Measurements from ENCODE around the gene SLC9A3.

The SLC9A3 gene

GRCh38 chr5:502325-503079 is 21.7 kb downstream of the SLC9A3 start:
- no peak for DNase-seq

GRCh38 chr5:501831-502184 is 22.4 kb downstream of the SLC9A3 start:
- no peak for DNase-seq

DNA sequence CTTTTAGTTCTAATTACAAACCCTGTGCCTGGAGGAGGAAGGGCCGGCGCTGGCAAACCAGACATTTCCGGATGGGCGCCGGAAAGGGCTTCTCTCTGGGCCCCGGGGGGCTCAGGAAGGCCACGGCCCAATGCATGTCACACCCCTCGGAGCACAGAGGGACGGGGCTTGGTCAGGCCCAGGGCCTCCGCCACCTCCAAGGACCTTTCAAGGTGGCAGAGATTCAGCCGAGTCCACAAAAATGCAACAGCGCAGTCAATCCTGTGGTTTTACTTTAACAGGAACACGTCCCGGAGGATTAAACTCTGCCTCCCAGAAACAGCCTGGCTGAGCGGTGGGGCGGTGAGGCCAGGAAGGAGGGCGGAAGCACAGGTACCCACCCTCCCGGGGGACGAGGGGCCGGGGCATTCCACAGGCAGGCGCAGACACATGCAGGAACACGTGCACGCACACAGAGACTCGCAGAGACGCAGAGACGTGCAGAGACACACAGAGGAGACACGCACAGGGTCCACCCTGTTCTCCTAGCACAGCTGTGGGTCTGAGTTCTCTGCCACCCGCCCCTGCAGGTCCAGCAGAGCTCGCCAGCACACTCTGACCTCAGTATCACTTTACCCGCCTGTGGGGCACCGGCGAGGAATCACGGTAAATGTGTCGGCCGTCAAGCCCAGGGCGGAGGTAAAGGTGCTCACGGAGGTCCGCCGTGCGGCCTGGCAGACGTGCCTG is 23.0 kb downstream of the SLC9A3 start:
- no peak for DNase-seq

- no peak for DNase-seq
Measured at GRCh38 chr5:500491-500890, 23.8 kb downstream of the SLC9A3 start.

GRCh38 chr5:499233-500209 is 24.7 kb downstream of the SLC9A3 start:
- no peak for DNase-seq

GRCh38 chr5:497871-498509 is 26.3 kb downstream of the SLC9A3 start:
- DNase-seq = no peak

- no peak for DNase-seq
Measured at GRCh38 chr5:497090-497700, 27.1 kb downstream of the SLC9A3 start.

GRCh38 chr5:496028-496427 is 28.2 kb downstream of the SLC9A3 start:
- no peak for DNase-seq

DNA sequence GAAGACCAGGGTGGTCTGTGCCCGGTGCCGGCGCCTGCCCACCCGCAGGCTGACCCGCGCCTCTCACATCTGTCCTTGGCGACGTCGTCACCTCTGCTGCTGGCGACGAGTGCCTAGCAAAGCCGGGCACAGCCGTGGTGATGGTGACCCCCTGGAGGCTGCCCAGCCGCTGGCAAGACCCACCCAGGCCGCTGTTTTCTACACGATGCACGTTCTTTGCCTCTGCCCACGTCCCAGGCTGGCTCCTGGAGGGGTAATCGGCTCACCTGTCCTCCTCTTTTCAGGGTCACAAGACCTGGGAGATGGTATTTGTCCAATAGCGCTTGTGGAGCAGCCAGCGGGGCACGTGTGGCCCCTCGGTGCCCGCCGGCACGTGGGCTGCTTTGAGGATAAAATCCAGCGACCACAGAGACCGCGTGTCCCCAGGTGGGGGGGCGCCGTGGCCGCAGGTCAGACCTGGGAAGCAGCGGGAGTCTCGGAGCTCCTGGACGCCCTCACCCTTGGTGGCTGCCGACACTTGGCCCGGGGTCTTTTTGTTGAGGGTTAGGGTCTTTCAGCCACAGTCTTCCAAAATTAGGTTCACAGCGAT is 29.5 kb downstream of the SLC9A3 start:
- no peak for DNase-seq

DNA sequence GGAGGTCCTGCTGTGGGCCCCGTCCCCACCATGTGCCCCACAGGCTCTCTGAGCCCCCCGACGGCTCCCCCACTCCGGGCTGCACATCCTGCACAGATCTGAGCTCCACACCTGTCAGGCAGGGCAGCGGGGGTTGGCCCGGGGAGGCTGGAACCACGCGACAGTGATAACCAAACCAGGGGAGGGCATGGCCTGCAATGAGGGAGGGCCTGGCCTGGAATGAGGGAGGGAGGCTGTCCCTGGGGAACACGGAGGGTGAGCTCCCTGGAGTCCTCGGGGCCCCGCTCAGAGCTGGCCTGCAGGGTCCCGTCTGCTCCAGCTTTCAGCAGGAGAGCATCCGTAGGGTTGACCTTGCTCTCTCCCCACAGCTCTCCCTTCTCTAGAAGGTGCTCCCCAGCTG is 30.5 kb downstream of the SLC9A3 start:
- no peak for DNase-seq

DNA sequence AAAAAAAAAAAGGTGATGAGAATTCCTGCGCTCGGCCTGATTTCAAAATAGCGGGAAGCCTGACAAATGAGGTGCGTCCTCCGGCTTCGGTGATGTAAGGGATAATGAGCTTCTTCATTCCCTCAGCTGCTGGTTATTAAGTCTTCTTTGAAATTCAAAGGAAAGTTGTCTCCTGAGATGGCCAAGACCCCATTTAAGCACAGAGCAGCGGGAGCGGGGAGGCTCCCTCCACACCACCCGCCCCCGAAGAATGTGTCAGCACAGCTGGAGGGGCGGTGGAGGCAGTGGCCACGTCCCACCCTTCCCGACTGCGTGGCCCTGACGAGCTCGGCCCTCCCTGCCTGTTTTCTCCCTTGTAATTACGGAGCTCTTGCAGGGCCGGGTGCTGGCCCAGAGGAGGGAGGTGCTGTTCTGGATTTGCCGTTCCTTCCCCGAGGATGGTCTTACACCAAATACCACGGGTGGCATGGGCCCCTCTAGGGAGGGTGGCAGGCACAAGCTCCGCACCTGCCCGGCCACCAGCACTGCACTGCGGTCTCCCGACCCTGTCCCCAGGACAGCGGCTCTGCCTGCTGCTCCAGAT is 31.0 kb downstream of the SLC9A3 start:
- DNase-seq = no peak

DNA sequence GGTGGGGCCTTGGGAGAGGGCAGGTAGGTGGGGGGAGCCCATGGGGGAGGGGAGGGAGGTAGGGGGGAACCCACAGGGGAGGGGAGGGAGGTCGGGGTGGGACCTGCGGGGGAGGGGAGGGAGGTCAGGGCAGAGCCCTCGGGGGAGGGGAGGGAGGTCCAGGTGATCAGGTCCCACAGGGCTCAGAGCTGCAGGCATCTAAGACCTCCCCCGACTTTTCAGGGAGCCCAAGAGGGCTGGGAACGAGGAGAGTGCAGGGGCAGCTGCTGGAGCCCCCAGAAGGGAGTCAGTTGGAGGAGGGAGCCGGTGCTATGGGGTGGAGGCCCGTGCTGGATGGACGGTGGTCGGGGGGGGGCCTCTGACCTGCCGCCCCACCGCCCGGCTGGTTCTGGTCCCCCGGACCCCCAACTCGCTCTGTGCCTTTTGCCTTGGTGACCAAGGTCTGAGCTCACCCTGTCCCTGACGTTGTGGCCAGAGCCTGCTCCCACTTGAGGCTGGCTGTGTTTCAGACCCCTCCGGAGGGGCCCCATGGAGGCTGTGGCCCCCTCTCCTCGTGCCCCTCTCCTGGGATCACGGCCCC is 31.8 kb downstream of the SLC9A3 start:
- DNase-seq = no peak

DNA sequence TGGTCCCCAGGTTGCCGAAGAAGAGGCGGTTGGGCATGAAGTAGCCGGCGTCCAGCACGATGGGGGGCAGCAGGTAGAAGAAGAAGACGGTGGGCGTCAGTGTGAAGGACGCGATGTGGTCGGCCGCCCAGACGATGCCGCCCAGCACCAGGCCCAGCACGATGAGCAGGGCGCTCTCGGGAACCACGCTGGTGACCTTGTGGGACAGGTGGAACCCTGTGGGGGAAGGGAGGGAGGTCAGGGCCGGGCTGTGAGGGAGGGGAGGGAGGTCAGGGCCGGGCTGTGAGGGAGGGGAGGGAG is 32.4 kb downstream of the SLC9A3 start:
- no peak for DNase-seq

- DNase-seq = no peak
Measured at GRCh38 chr5:491119-491855, 33.0 kb downstream of the SLC9A3 start.

DNA sequence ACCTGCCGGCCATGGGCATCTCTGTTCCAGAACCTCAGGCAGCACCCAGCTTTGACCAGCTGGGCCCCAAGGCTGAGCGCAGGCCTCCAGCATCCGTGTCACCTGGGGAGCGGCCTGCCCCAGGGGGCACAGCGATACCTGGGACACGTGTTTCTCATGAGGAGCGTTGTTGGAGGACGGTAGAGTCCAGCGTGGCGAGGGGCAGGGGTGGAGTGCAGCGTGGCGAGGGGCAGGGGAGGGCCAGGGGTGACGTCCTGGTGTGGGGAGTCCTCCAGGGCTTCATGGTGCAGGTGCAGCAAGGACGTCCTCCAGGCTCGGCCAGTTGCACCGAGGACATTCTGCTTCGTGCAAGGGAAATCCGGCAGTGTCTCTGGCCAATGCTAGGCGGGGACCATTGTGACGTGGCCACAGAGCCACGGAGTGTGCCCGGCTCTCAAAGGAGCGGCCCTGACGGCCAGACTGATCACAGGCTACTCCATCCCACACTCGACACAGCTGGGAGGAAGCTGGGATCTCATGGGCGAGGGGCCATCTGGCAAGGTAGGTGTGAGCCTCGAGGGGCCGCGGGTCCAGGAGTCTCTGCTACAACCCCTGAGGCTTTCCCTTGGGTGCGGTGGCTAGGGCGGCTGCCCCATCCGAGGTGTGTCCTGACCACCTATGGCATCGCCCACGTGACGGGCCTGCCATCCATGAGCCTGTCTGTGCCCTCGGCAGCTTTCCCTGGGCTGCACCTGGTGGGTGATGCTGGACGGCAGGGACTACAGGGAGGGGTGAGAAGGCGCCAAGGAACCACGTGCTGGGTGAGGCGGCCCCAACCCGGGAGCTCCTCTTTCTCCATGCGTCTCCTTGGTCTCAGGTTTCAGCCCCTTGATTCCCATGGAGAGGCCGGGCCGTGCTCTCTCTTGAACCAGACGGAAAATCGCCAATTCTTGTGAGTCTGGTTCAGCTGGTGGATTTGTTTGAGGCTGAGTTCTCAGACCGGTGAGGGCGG is 33.8 kb downstream of the SLC9A3 start:
- DNase-seq = no peak

- no peak for DNase-seq
Measured at GRCh38 chr5:489689-490080, 34.6 kb downstream of the SLC9A3 start.

- DNase-seq = no peak
Measured at GRCh38 chr5:488744-489688, 35.2 kb downstream of the SLC9A3 start.

- DNase-seq = no peak
Measured at GRCh38 chr5:488241-488640, 36.0 kb downstream of the SLC9A3 start.

Measured in kidney glomerular epithelial cell (primary cell).